ENCODE measurements around the gene PTPRN2.

- TF ChIP-seq ZNF121 (CRISPR knock-in tag; IDR thresholded peaks at IDR 0.05) (no peak), KMT2B (CRISPR knock-in tag; IDR thresholded peaks at IDR 0.05) (no peak), POLR2AphosphoS5 (IDR thresholded peaks at IDR 0.05; ENCODE audit: low read depth, low read length) (no peak), SOX5 (CRISPR knock-in tag; IDR thresholded peaks at IDR 0.05; ENCODE audit: borderline replicate concordance) (no peak), RAD21 (CRISPR knock-in tag; IDR thresholded peaks at IDR 0.05) (no peak)
- TF ChIP-seq, protein P1, sequence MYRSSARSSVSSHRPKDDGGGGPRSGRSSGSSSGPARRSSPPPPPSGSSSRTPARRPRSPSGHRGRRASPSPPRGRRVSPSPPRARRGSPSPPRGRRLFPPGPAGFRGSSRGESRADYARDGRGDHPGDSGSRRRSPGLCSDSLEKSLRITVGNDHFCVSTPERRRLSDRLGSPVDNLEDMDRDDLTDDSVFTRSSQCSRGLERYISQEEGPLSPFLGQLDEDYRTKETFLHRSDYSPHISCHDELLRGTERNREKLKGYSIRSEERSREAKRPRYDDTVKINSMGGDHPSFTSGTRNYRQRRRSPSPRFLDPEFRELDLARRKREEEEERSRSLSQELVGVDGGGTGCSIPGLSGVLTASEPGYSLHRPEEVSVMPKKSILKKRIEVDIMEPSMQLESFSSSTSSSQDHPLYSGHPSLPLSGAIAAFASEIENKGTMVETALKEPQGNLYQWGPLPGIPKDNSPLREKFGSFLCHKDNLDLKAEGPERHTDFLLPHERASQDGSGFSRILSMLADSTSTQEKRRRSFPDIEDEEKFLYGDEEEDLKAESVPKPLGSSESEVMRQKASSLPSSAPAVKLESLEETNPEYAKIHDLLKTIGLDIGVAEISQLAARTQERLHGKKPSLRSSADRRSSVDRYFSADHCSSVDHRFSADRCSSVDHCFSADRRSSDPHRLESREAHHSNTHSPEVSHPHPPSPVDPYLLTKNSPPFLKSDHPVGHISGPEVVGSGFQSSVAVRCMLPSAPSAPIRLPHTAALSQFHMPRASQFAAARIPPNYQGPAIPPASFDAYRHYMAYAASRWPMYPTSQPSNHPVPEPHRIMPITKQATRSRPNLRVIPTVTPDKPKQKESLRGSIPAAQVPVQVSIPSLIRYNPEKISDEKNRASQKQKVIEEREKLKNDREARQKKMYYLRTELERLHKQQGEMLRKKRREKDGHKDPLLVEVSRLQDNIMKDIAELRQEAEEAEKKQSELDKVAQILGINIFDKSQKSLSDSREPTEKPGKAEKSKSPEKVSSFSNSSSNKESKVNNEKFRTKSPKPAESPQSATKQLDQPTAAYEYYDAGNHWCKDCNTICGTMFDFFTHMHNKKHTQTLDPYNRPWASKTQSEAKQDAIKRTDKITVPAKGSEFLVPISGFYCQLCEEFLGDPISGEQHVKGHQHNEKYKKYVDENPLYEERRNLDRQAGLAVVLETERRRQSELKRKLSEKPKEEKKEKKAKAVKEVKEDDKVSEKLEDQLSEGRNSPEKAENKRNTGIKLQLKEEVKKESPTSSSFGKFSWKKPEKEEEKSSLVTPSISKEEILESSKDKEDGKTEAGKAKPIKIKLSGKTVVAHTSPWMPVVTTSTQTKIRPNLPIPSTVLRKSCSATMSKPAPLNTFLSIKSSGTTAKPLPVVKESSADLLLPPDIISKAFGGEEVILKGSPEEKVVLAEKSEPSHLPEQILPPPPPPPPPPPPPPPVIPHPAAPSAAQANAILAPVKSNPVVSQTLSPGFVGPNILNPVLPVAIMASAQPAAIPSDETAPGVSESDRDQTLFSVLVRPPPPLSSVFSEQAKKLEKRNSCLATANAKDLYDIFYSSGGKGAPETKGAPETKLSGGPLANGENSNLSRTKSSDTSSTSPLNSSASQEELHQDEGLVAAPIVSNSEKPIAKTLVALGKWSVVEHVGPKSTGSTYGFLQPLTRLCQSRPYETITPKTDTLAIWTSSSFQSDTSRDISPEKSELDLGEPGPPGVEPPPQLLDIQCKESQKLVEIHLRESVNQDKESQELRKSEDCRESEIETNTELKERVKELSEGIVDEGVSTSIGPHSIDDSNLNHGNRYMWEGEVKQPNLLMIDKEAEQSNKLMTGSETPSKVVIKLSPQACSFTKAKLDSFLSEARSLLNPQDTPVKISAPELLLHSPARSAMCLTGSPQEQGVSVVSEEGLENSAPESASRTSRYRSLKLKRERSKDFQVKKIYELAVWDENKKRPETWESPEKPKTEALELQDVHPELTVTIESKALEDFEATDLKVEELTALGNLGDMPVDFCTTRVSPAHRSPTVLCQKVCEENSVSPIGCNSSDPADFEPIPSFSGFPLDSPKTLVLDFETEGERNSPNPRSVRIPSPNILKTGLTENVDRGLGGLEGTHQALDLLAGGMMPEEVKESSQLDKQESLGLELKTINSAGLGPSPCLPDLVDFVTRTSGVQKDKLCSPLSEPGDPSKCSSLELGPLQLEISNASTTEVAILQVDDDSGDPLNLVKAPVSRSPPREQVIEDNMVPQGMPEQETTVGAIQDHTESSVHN (CRISPR knock-in tag; IDR thresholded peaks at IDR 0.05), result no peak
- TF ChIP-seq, protein P2, sequence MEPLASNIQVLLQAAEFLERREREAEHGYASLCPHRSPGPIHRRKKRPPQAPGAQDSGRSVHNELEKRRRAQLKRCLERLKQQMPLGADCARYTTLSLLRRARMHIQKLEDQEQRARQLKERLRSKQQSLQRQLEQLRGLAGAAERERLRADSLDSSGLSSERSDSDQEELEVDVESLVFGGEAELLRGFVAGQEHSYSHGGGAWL (CRISPR knock-in tag; IDR thresholded peaks at IDR 0.05), result no peak
These were observed 606.8 kb downstream of the PTPRN2 start for GRCh38 chr7:157980774-157981173.
